Tibial artery (tissue), 4 donors: ENCODE measurements around the gene LYZL4.

Source experiments
- DNase-seq, 2 donors: peaks; one replicate each; pipeline ENCODE4 v3.0.0-alpha.2; 2019
- H3K27ac ChIP-seq, 2 donors: fragments of 200-600 bp; sonication (generic) in 1 of 2; 1 replicate in 1 of 2; 2 replicates in 1 of 2; pipeline ENCODE4 v1.5.1; 2018 to 2019; ENCODE audit warnings: mild to moderate bottlenecking in 1 of 2
- H3K27me3 ChIP-seq, 2 donors: fragments of 200-600 bp; sonication (generic) in 1 of 2; one replicate each; pipeline versions ENCODE4 v1.5.1 to v1.6.0; 2016 to 2019
- H3K36me3 ChIP-seq, 3 donors: fragments of 200-600 bp; sonication (generic) in 2 of 3; one replicate each; pipeline ENCODE4 v1.5.1; 2016 to 2019; ENCODE audit warnings: mild to moderate bottlenecking in 2 of 3
- H3K4me1 ChIP-seq, 4 donors: fragments of 200-600 bp; sonication (generic) in 2 of 4; 1 replicate in 3 of 4; 2 replicates in 1 of 4; pipeline ENCODE4 v1.5.1; 2016 to 2019
- H3K4me3 ChIP-seq, 2 donors: fragments of 200-600 bp; sonication (generic) in 1 of 2; 1 replicate in 1 of 2; 2 replicates in 1 of 2; pipeline ENCODE4 v1.5.1; 2018 to 2019; ENCODE audit warnings: mild to moderate bottlenecking in 2 of 2
- H3K9me3 ChIP-seq, 3 donors: fragments of 200-600 bp; sonication (generic) in 1 of 3; one replicate each; pipeline ENCODE4 v1.5.1; 2016 to 2019
- CTCF ChIP-seq, 2 experiments: fragments of 200-600 bp in 1 of 2; fragments of 450-650 bp in 1 of 2; IDR thresholded peaks; one replicate each; pipeline ENCODE4 v1.5.1; 2017 to 2019; ENCODE audit warnings: antibody characterized with exemption in 2 of 2, mild to moderate bottlenecking in 1 of 2, moderate library complexity in 1 of 2
- intact Hi-C: fragments of 100-400 bp; cut with DNase I; formaldehyde crosslinking; loops from one replicate; pipeline ENCODE4 v1.15.0; 2023; ENCODE audit warnings: low total_unique reads

Gene LYZL4

GRCh38 chr3:42411429-42411828, 1.0 kb upstream of the LYZL4 start:
- Histone ChIP-seq H3K4me1 (no peaks in the 10 kb centered on the region), H3K27me3 (peaks cover 0 to 9% of the 10 kb centered on the region in 2 donors), H3K9me3 (no peaks in the 10 kb centered on the region), H3K4me3 (no peak overlapping the region), H3K36me3 (no peaks in the 10 kb centered on the region), H3K27ac (no peak overlapping the region)
- TF ChIP-seq CTCF (IDR thresholded peaks at IDR 0.05): no peak
- intact Hi-C loops: no loop called here
- DNase-seq: no peak

- Histone ChIP-seq H3K4me3 (no peak overlapping the region), H3K27ac (no peak overlapping the region), H3K9me3 (no peaks in the 10 kb centered on the region), H3K4me1 (no peaks in the 10 kb centered on the region), H3K36me3 (no peaks in the 10 kb centered on the region), H3K27me3 (peaks cover 0 to 1% of the 10 kb centered on the region in 2 donors)
- DNase-seq: no peak
- TF ChIP-seq CTCF (IDR thresholded peaks at IDR 0.05): no peak
- intact Hi-C loops: no loop called here
Measured at GRCh38 chr3:42408156-42408555, 2.3 kb downstream of the LYZL4 start.

GRCh38 chr3:42406727-42407450, 3.5 kb downstream of the LYZL4 start:
- Histone ChIP-seq H3K27ac (no peak overlapping the region), H3K27me3 (no peaks in the 10 kb centered on the region), H3K4me1 (no peaks in the 10 kb centered on the region), H3K9me3 (no peaks in the 10 kb centered on the region), H3K4me3 (no peak overlapping the region), H3K36me3 (no peaks in the 10 kb centered on the region)
- no peak for TF ChIP-seq CTCF (IDR thresholded peaks at IDR 0.05)
- DNase-seq: no peak
- intact Hi-C loops: no loop called here

- no peaks in the 10 kb centered on the region for H3K4me1 ChIP-seq
- H3K27ac ChIP-seq: no peak overlapping the region
- H3K27me3 ChIP-seq: no peaks in the 10 kb centered on the region
- DNase-seq: no peak
- no peaks in the 10 kb centered on the region for H3K9me3 ChIP-seq
- TF ChIP-seq CTCF (IDR thresholded peaks at IDR 0.05): no peak
- no peak overlapping the region for H3K4me3 ChIP-seq
- intact Hi-C loops: no loop called here
- no peaks in the 10 kb centered on the region for H3K36me3 ChIP-seq
Measured at GRCh38 chr3:42405857-42406256, 4.6 kb downstream of the LYZL4 start.

GRCh38 chr3:42403737-42404136, 6.7 kb downstream of the LYZL4 start:
- Histone ChIP-seq H3K36me3 (no peaks in the 10 kb centered on the region), H3K27ac (no peak overlapping the region), H3K9me3 (no peaks in the 10 kb centered on the region), H3K4me1 (no peaks in the 10 kb centered on the region), H3K27me3 (no peaks in the 10 kb centered on the region), H3K4me3 (no peak overlapping the region)
- DNase-seq: no peak
- TF ChIP-seq CTCF (IDR thresholded peaks at IDR 0.05): no peak
- intact Hi-C loops: no loop called here
